ENCODE measurements around the gene AKAP8L. TPM values are rescaled to one million over a fixed set of nuclear protein-coding genes. Genes with fewer than 3 reads are reported as not detected.

AKAP8L gene
- total RNA-seq, 1 experiment from 2014 or later = 33.8 TPM

- peak; percentile 89 for DNase-seq (ENCODE audit: low read depth)
These were observed 14.1 kb upstream of the AKAP8L start for GRCh38 chr19:15432629-15433518.

- DNase-seq (ENCODE audit: low read depth) = no peak
These were observed 13.3 kb upstream of the AKAP8L start for GRCh38 chr19:15432018-15432494.

- no peak for DNase-seq (ENCODE audit: low read depth)
These were observed 12.7 kb upstream of the AKAP8L start for GRCh38 chr19:15431396-15432017.

- DNase-seq (ENCODE audit: low read depth) = no peak
These were observed 11.8 kb upstream of the AKAP8L start for GRCh38 chr19:15430526-15431120.

- DNase-seq (ENCODE audit: low read depth) = no peak
These were observed 11.2 kb upstream of the AKAP8L start for GRCh38 chr19:15429825-15430467.

- no peak for DNase-seq (ENCODE audit: low read depth)
These were observed 10.4 kb upstream of the AKAP8L start for GRCh38 chr19:15428956-15429824.

- no peak for DNase-seq (ENCODE audit: low read depth)
These were observed 9.2 kb upstream of the AKAP8L start for GRCh38 chr19:15427991-15428471.

GRCh38 chr19:15427350-15427700 is 8.5 kb upstream of the AKAP8L start:
- DNase-seq (ENCODE audit: low read depth) = no peak

GRCh38 chr19:15426485-15427349 is 7.9 kb upstream of the AKAP8L start:
- DNase-seq (ENCODE audit: low read depth) = peak; percentile 16

- no peak for DNase-seq (ENCODE audit: low read depth)
These were observed 6.6 kb upstream of the AKAP8L start for GRCh38 chr19:15425321-15425950.

- DNase-seq (ENCODE audit: low read depth) = no peak
These were observed 6.0 kb upstream of the AKAP8L start for GRCh38 chr19:15424692-15425272.

- DNase-seq (ENCODE audit: low read depth) = no peak
These were observed 5.3 kb upstream of the AKAP8L start for GRCh38 chr19:15424121-15424520.

- no peak for DNase-seq (ENCODE audit: low read depth)
These were observed 4.3 kb upstream of the AKAP8L start for GRCh38 chr19:15423130-15423529.

GRCh38 chr19:15422296-15423075 is 3.7 kb upstream of the AKAP8L start:
- DNase-seq (ENCODE audit: low read depth) = no peak

GRCh38 chr19:15421721-15422260 is 3.0 kb upstream of the AKAP8L start:
- no peak for DNase-seq (ENCODE audit: low read depth)

- no peak for DNase-seq (ENCODE audit: low read depth)
These were observed 2.4 kb upstream of the AKAP8L start for GRCh38 chr19:15421136-15421695.

GRCh38 chr19:15419413-15420025 is 731 bp upstream of the AKAP8L start:
- DNase-seq (ENCODE audit: low read depth) = peak; percentile 20

All from RPMI7951 (cell line).